SHP77 (cell line): ENCODE data around the gene TCERG1L.

Experiments
- DNase-seq, 2 experiments: peaks; one replicate each; lab custom pipeline; 2025; lab: John Stamatoyannopoulos, UW

Gene TCERG1L

DNA sequence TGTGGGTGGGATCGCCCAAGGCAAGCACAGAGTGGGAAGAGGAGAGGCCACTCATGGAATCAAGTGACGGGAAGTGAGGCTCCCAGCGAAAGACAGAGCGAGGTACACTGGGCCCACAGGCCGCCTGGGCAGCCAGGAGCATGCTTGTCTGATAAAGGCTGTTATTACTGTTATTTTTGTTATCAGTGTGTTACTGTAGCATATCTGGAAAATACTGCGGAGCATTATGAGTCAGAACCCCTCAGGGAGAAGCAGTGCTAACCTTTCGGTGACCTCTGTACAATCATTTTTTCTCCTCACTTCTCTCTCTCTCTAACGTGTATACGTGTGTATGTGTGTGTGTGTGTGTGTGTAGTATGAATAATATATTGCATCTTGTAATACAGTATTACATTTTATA, 3.8 kb upstream of the TCERG1L start:
- DNase-seq = no peak

DNA sequence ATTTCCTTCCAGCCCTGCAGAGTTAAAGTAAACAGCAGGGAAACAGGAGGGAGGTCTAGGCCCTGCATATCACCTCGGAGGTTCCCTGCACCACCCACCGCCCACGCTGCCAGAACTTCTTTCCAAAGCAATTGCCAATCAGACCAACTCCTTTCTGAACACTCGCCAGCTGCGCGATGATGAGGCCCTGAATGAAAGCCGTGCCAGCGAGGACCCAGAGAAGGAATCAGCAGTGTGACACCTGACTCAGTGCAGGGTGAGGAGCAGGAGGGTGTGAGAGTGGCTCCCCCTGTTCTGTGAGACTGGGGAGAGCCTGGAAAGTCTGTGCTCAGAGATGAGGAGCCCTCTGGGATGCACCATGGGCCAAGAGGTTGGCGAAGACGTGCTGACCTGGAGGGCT, 3.3 kb upstream of the TCERG1L start:
- no peak for DNase-seq

DNA sequence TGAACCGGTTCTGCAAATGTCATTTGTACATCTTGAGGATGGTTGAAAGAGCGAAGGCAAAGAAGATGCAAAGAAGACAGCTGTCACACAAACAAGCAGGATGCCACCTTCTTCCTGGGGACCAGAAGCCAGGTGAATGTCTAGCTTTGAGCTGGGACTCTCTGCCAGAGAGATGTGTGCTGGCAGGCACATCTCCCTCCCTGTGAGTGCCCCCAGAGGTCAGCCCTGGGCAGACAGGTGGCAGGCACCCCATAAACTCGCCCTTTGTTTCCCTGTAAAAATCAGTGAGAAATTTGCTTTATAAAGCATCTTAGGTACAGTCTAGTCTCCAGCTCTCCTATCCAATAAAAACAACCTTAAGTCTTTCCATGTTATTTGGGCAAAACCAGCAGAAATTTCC, 2.6 kb upstream of the TCERG1L start:
- DNase-seq = no peak

DNA sequence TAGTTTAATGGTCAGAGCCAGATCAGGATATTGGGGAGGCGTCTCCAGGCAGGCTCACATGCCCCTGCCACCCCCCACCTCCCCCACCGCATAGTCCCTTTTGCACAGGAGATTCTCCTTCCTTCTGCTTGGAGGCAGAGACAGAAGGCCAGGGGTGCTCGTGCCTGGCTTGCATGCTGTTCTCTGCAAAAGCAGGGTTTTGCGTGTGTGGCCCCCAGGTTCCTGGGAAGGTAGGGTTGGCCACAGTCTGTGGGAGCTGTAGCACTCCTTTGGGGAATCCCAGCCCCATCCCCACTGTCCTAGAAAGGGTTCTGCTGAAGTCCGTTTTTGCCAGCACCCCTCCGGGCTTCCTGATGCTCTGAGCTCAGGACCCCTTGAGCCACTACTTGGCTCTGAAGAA, 1.9 kb upstream of the TCERG1L start:
- no peak for DNase-seq

DNA sequence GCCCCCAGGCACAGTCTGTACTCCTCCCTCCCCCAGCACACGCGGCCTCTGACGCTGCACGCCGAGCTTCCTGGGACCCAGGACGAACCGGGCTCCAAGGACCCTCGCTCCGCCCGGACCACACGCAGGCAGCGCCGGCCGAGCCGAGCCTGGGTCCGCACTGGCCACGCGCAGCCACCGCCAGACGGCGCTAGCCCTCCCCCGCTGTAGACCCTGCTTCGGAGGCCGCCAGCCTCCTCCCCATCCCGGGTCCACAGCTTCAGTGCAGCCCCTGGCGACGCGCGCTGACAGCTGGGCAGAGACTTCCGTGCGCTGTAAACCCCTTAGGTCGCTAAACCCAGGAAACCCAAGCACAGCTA, 936 bp upstream of the TCERG1L start:
- DNase-seq = no peak

DNA sequence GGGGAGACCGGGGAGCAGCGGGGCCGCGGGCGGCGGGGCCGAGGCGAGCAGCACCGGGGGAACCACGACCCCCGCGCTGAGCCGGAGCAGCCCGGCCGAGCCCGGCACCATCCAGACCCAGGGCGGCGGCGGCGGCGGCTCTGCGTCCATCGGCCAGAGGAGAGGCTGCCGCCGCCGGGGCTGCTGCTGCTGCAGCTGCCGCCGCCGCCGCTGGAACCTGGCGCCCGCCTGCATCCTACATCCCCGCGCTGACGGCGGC, 190 bp downstream of the TCERG1L start:
- DNase-seq = no peak

DNA sequence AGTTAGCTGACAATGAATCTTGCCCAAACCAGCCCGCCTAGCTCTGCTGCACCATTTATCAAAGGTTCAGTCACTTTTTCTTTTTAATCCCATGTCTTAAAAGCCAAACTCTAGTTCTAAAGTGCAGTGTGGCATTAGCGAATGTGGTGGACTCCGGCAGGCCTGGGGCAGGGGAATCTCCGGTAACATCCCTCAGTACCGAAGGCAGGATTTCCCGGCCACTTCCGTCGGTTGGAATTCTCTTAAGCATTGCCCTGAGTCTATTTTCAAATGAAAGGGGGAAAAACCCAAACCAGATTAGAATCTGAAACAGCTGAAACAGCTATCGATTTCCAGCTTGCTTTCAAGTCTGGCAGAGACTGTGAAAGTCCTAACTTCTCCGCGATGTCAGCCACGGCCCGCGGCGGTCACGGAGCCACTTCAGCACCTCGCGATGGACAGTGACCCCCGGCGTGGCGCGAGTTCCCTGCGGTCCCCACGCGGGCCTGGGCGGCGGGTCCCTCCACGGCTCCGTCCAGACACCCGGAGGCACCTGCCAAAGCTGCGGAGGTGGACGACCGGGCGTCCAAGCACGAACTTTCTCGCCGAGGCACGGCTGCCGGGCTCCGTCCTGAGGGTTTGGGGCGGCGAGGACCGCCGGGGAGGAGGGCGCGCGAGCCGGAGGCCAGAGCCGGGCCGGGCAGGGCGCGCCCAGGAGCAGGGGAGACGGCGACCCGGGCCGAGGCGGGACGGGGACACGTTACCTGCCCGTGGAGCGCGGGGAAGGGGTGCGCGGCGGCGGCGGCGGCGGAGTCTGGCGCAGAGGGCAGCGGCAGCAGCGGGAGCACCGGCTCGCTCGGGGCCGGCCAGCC, 745 bp downstream of the TCERG1L start:
- DNase-seq = no peak

DNA sequence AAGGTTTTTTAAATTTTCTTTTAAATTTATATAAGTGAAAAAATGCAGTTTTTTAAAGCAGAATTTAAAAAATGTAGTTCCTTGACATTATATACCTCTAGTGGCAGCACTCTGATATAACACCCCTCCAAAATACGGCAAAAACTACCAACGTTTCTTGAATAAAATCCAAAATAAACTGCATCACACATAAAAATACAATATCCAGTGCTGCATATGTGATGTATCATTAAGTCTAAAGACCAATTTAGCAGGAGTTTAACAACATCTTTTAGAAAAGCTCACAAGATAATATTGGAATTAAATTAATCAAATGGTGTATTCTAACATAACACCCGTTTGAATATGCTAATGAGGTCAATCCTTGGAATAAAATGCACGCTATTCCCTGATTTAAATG, 1.4 kb downstream of the TCERG1L start:
- DNase-seq = no peak

DNA sequence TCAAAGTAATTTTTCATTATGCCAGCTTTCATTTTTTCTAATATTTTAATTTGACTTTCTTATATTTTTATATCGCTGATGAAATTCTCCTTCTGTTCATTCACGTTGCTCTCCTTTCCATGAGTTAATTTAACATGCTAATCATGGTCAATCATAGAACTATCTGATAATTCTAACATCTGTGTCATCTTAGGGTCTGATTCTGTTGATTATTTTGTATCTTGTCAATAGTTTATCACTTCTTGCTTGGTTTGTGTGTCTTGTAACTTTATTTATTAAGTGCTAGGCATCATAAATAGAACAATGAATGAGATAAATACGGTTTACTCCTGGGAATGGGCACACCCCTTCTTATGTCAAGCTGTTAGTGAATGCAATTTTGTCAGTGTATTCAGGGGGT, 11.0 kb downstream of the TCERG1L start:
- no peak for DNase-seq

DNA sequence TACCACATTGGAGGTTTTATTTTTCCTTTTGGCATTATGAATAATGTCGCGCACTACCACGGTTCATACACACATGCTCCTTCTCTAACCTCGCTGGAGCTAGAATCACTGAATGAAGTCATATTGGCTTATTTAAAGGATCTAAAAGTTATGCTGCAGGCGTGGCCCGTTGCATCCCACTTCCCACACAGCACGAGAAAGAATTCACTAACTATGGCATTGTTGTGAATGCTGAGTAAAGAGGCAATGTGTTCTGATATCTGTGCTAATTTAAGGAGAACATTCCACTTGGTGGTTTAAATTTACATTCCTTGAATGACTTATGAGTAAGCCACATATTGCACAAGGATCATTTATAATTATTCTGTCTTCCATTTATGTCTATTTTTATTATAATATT, 20.7 kb downstream of the TCERG1L start:
- no peak for DNase-seq

DNA sequence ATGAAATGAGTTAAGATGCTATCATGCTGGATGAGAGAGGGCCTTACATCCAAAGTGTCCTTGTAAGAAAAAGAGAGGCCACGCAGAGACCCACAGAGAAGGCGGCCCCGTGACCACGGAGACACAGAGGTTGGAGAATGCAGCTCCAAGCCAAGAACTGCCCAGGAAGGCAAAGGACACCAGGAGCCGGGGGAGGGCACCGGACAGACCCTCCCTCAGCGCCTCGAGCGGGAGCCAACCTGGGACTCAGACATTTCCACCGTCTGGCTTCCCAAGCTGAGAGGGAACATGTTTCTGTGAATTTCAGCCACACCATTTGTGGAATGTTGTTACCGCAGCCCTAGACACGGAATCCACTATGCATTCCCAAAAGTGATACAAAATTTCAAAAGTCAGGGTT, 22.9 kb downstream of the TCERG1L start:
- no peak for DNase-seq

DNA sequence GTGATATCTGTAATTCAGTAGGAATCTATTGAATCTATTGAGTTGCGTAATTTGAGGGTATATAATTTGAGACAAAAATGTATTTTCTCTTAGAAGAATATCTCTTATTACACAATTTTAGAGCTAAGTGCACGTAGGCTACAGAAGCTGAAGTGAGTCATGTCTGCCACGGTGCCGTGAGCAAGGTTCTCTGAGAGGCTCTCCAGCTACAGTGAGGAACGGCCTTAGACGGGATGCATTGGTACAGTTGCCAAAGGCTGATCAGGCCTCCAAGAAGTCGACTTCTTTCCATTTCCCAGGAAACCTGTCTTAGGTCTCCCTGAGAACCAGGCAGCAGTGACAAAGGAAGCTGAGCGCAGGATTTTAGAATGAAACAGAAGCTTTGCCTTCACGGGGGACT, 28.6 kb downstream of the TCERG1L start:
- no peak for DNase-seq

DNA sequence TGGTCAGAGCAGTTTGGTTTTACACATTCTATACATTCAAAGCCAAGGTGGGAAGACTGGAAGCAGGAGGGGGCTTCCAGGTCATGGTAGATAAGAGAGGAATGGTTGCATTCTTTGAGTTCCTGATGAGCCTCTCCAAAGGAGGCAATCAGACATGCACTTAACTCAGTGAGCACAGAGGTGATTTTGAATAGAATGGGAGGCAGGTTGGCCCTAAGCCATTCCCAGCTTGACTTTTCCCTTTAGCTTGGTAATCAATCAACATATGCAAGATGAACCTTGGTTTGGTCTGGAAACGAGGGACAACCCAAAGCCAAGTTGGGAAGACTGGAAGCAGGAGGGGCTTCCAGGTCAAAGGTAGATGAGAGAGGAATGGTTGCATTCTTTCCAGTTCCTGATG, 31.4 kb downstream of the TCERG1L start:
- no peak for DNase-seq

DNA sequence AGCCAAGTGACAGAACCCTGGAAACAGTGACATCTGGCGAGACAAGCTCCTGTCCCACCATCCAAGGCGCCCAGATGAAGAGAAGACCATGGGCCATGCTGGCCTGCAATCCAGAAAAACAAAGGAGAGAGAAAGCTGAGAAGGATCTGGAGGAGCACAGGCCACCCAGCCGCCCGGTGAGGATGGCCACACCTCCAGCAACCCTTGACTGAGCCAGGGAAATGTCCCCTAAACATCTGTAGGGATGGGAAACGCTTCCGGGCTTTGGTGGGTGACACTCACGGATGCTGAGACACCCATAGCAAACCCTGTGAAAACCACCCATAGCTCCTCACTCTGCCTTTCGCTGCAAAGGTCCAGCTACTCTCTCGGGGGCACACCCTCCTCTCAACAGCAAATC, 32.0 kb downstream of the TCERG1L start:
- DNase-seq = no peak

DNA sequence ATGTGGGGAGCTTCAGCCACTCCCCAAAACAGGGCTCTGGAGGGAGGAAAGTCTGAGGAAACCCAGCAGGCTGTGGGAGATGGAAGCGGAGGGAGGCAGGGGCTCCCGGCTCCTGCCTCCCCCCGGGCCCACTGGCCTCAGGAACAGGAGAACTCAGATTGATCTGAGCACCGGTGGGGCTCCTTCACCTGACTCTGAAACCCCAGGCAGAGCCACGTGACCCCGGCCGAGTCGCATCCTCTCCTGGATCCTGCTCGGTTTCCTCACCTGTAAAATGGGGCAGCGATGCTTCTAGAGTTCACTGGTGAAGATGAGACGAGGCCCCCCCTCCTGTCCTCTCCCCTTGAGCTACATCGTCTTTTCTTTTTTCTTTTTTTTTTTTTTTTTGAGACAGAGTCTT, 33.6 kb downstream of the TCERG1L start:
- no peak for DNase-seq

DNA sequence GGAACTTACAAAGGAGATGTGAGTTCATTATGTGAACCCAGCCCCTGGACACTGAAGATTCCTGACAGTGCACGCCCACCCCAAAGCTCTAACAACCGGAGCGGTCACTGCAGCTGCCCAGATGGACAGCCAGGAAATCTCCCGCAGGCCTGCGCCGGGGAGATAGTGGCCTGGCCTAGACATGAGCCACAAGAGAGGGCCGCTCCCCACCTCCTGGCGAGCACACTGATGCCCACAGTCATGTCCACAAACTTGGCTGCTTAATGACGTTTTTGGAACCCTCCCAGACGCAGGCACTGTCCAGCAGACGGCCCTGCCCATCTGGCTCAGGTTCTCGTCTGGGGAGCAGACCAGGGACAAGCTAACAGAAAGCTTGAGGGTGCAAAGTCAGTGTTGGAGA, 34.2 kb downstream of the TCERG1L start:
- DNase-seq = no peak

DNA sequence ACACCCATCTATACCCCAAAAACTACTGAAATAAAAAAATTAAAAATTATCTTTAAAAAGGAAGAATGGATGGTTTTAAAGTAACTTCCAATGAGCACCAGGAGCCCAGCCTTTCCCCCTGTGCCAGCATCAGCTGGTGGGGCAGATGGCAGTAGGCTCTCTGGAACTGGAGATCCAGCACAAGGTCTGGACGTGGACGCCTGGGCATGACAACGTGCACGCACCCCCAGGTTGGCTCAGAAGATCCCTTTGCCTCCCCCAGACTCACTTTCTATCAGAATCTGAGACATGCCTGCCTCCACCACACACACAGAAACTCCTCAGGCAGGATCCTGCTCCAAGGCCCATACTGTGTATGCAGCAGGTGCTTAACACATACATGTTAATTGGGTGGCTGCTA, 35.8 kb downstream of the TCERG1L start:
- no peak for DNase-seq

DNA sequence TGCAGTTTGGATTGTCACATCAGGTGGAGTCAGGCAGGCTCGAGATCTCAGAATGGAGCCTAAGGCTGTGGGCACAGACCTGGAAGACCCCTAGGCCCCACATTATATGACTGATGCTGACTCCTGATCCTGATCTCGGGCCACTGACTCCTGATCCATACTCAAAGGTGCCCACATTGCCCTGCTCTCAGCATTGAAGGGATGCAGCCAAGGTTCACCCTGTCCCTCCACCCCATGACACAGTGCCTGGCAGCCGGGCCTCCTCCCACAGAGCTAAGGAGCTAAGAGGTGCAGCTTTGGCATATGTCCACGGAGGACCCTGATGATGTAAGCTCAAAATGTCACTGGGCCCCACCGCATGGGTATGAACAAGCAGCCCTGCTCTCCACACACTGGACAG, 36.6 kb downstream of the TCERG1L start:
- DNase-seq = no peak

DNA sequence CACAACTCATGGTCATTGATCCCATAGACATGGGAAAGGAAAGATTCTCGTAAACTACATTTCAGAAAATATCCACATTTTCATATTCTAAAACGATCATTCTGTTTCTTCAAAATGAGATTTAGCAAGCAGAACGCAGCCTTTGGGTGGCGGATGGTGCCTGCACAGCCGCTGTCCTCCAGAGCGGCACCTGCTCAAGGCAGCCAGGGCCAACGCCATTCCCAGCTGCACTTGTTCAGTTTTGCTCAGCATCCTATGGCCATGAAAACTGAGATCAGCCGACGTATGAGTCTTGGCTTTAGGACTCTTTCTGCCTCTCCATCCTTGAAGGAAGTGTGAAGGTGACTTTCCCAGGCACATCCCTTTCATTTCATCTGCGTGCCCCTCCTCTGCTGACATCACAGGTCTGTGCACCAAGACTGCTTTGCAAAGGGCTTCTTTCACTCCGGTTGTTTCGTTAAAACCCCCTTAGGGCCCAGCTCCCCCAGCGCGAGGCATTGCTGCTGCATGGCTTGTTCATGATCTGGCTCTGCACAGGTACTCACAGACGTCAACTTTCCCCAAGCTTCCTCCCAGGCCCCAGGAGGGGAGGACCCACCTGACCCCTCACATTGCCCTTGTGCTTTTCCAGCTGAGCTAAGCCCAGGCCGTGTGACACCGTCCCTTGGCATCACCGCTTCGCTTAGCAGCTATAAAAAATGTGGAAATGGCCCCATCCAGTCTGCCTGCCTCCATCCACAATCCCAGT, 37.2 kb downstream of the TCERG1L start:
- no peak for DNase-seq

DNA sequence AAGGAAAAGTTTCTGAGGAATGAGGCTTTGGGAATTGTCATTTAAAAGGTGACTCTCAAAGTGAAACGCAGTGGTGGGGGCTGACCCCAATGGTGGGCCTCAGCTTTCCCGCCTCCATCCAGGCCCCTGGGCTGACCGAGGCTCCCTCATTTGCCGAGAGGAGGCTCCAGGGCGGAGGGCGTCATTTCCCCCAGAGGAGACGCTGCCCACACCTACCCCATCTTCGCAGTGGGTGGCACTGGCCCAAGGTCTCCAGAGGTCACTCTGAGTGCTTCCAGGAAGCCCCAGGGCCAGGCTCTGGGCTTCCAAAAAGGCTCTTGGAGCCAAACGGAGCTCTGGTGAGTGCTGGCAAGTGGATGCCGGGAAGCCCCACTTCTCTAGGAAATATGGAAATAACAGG, 38.0 kb downstream of the TCERG1L start:
- no peak for DNase-seq

DNA sequence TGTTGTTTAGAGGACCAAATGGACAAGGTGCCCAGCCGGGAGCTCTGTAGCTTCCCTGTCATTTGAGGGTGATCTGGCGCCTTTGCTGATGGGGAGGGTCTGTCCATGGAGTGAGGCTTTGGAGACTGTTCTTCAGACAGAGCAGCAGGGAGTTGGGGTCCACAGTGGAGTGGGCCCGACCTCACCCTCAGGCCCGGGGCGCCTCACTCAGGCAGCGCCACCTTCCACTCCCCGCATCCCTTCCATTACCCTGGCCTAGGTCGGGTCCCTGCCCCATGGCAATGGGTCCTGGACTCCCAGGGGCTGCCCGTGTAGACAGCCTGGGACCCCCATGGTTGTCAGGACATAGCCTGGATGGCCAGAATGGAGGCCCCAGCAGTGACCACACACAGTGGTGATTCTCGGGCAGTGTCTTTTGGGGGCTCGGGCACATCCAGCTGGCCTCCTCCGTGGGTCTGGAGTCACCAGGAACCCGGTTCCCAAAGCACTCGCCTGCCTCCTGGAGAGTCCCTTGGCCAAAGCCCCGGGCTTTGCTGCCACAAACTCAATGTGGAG, 38.5 kb downstream of the TCERG1L start:
- no peak for DNase-seq

DNA sequence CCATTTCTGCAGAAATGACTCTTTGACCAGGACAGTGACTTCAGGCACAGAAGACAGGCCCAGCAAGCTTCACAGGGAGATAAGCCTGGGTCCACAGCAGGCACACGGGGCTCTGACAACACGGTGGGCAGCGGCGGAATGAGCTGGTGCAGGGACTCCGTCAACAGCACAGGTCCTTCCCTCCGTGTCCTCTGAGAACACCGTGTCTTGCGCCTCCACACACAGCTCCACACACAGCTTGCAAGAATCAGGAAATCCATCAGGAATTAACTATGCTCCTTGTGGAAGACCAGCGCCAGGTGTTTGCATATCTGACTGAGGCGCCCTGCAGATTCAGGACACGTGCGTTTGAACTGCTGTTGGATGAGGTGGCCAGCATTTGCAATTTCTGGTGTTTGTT, 39.6 kb downstream of the TCERG1L start:
- DNase-seq = no peak

DNA sequence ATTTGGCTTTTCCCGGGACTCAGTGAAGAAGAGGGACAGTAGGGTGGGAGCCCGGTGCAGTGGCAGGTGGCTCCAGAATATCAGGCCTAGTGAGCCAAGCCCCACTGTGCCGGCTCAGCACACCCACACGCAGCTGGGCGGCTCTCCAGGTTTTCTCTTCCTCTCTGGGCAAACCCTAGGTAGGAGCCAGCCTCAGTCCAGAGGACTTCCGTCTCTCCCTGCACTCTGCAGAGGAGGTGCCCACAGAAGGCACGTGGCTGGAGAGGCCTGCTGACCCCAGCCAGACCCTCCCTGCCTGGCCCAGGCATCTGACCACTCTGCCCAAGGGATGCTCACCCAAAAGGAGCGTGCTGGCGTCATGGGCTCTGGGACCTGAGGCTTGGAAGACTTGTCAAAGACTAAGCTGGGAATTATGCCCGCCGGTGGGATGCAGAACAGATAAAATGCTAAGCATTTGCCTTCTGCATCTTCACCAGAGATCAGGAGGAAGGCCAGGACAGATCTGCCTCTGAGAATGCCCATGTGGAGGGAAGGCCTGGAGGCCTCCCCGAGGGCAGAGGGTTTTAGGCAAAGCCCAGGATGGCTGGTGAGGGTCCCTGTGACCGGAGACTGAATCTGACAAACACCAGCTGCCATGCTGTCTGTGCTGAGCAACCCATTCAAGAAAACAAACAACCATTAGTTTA, 40.2 kb downstream of the TCERG1L start:
- no peak for DNase-seq
